ENCODE results near the gene SPAG5.

Gene SPAG5

GRCh38 chr17:28570716-28571360 is 28.0 kb downstream of the SPAG5 start:
- peak; percentile 43 for DNase-seq

- DNase-seq: no peak
Measured at GRCh38 chr17:28569446-28569845, 29.4 kb downstream of the SPAG5 start.

GRCh38 chr17:28567604-28568003 is 31.2 kb downstream of the SPAG5 start:
- no peak for DNase-seq

DNA sequence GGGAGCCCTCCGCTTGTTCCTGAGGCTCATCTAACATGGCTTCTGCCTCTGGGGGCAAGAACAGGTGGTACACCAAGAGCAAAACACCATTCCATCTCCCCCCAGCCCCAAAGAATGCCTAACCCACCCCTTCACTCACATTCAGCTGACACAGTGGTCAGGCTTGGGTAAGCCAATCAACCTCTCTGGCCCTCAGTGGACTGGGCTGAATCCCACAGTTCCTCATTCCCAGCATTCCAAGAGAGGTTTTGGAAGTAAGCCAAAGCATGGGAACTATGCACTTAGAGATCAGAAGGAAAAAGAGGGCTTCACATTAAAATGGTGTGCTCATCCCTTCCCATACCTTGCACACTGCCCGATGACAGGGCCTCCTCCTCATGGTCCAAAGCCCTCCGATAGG is 35.4 kb downstream of the SPAG5 start:
- no peak for DNase-seq

DNA sequence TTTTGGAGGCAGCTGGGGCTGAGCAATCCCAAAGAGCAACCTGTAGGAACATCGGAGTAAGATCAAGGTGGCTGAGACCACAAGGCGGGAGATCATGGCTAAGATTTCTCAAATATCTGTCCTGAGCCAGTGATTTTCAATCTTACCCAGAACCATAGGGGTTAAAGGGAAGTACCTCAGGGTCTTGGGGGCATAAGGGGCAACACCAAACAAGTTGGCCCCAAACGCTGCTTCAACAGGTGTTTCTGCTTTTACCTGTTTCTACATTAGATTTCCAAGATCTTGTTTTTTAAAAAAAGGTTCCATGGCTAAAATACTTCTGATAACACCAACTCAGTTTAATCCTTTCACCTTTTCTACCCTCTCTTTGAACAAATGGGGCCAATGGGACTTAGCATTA is 43.8 kb downstream of the SPAG5 start:
- no peak for DNase-seq

- DNase-seq: no peak
Measured at GRCh38 chr17:28554565-28554964, 44.3 kb downstream of the SPAG5 start.

DNA sequence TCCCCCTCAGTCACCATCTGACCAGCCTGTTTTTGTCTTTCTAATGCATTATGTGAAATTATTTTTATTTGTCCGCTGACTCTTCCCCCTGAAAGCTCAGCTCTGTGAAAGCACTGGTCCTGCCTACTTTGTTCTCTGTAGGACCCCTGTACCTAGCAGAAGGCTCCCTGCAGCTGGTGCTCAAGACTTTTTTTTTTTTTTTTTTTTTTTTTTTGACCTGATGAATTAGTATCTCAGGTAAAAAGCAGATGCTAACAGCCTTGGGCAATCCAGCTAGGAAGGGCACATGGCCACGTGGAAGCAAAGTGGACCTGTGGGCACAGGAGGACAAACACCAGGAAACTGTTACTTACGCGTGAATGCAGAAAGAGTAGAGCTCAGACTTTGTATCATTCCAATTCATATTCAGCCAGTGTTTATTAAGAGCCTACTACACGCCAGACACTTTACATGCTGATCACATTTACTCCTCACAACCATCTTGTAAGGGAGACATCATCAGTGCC is 45.8 kb downstream of the SPAG5 start:
- DNase-seq: no peak

DNA sequence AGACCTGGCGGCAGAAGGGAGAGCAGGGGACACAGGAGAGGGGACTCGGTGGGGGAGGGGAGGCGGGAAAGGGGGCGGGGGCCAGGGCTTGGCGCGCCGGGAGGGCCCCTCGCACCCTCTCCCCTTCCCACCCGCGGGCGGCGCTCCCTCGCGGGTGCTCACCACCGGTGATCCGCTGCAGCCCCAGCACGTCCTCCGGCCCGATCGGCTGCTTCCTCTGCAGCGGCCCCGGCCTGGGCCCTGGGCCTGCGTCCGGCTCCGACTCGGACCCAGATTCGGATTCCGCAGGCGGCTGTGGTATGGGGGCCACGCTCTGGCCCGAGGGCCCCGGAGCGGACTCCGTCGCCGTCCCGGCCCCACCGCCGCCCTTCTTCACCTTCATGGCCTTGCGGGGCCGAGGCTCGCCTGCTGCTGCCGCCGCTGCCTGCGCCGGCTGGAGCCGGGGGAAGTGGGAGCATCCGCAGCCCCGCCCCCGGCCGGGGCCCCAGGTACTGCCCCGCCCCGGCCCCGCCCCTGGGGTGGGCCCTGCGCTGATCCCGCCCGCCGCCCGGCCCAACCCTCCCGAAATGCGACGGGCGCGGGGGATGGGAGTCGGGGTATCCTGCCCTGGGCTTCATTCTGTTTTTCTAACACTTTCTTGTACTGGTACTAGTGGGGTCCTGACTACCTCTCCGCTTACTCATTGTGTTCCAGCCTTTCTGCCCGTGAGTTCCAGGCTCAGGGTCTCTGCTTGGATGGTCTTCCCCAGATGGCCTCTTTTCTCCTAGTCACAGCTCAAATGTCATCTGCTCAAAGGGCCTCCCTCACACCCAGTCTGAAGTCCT is 46.4 kb downstream of the SPAG5 start, which contains the start of gene UNC119:
TSS of gene UNC119 (minus strand) at position 449 of the 824 bp plus-strand sequence. CDS start at position 382, 67 bp downstream.
- peak; percentile 55 for DNase-seq

GRCh38 chr17:28551421-28552175 is 47.2 kb downstream of the SPAG5 start:
- no peak for DNase-seq

GRCh38 chr17:28550858-28551257 is 48.0 kb downstream of the SPAG5 start:
- no peak for DNase-seq

DNA sequence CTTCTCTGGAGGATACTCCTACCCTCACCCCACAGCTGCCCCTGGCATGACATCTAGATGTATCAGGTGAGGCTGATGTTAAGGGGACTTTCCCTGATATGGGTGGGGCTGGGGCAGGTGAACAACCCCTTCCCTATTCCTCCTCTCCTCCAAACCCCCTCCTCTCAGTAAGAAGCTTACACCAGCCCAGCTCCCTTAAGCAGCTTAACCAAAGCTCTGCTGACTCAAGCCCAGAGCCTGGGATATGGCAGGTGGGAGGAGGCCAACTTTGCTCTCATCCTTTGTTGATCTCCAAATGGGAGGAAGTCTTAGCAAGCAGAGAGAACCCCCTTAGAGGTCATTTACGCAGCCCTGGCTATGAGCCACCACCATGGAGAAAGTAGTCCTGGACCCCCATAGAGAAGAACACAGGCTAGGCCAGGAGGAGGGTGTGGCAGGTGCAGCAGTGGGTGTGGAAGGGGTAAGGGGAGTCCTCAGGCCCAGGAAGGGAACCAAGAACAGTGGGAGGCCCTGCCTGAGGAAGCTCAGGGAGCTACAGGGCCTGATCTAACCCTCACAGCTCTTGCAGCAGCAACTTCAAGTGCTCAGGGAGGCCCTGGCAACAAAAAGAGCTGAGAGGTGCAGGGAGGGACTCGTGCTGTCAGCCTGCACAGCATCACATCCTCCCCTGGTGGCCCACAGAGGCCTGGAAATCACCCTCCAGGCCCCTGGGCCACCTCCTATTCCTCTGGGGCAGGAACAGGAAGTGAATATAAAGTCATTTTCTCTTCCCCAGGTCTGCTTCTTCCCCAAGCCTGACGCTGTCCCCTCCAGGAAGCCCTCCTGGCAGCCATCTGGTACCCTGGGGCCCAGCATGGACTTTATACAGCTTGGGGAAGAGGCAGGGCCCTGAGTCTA is 49.3 kb downstream of the SPAG5 start:
- DNase-seq: peak; percentile 31

DNA sequence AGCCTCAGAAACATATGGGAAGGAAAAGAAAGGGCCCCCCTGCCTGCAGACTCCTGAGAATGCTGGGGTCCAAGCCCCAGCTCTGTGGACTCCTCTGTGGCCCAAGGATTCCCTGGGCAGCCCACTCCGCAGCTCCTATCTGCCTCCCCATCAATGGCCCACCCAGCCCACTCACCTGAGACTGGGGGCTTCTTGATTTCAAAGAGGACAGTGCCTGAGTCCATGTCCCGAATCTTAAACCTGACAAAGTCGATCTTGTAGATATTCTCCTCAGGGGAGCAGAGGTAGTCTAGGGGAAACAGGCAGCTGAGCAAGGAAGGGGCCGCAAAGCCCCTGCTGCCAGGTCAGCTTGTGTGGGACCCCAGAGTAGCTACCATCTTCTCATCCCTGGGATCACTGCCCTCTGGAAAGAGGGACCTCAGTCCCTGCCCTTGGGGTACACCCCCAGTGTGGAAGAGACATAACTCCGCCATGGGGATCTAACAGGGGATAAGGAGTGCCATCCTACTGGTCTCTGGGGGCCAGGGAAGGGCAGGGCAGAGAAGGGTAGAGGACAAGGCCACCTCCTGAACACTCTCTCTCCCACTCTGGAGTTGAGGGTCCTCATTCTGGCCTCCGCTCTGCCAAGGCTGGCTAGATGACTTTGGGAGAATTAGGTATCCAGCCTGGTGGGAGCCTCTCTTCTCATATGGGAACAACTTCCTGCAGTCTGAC is 50.3 kb downstream of the SPAG5 start:
- no peak for DNase-seq

DNA sequence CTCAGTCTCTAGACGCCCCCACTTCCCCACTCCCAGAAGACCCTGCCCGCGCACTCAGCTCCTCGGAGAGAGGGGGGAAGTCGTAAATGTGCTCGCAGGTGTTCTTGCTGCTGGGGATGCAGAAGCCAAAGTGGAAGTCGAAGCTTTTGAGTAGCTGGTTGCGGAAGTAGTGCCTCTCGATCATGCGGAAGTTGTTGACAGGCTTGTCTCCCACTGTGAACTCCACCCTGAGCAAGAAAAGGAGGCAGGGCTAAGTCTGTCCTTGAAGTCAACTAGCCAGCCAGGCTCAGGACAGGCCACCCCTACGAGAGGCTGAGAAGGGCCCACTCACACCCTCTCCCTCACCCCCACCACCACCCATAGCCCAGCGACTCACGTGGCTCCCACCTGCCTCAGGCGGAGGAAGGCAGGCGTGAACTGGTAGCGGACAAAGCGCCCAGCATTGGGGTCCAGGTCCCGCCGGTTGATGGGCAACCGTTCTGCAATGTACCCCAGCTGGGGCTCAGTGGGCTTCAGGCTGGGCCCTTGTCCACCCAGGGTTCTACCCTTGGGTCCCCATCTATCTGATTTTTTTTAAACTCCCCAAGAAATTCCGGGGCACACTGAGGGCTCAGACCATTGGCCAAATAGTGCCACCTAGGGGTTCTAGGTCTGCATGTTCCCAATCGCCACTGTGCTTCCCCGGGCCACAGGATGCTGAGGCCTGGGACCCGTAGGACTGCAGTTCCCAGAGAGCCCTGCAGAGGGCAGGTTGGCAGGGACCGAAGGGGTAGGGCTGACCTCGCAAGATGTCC is 51.0 kb downstream of the SPAG5 start:
- DNase-seq: peak; percentile 27

DNA sequence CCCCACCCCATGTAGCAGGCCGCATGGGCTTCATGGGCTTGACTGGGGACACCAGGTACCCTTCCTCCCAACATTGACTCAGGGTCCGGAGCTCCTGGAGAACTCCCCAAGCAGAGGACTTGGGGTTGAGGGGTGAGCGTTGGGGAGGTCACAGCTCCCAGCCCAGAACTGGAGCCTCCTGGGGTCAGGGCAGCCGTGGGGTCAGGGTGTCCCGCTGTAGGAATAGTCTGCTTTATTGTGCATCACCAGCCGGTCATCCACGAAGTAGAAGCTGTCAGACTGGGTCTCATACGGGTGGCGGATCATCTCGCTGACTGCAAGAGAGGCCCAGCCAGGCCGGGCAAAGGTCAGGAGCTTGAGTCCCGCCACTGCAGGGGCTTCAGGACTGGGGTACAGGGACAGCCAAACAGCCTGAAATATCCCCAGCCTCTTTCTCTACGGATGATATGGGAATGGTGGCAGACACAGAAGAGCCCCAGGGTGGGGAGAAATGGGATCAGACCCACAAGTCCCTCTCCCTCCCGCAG is 51.7 kb downstream of the SPAG5 start:
- no peak for DNase-seq

DNA sequence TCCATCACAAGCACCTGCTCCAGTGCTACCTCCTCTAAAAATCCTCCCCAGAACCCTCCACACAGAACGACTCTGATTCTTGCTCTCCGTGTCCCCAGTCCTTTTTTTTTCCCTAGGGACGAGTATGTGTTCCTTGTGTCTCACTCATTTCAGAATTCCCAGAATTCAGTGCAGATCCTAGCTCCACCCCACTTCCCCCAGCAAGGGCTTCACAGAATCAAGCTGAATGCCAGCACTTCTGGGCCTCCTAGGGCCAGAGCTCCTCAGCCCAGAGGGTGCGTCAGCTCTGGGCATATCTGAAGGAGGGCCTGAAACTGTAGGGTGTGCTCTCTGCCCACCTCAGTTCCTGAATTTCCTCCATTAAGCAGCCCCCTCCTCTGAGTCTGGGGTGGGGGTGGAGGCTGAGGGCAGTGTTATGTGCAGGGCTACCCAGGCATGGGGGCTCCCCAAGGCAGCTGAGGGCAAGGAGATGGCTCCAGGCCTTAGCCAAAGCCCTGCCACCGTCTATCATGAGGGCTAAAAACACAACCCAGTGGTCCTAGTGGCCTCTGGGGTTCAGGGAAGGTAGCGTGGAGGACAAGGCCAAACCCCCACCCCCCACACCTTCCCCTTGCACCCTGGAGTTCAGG is 52.9 kb downstream of the SPAG5 start:
- no peak for DNase-seq

DNA sequence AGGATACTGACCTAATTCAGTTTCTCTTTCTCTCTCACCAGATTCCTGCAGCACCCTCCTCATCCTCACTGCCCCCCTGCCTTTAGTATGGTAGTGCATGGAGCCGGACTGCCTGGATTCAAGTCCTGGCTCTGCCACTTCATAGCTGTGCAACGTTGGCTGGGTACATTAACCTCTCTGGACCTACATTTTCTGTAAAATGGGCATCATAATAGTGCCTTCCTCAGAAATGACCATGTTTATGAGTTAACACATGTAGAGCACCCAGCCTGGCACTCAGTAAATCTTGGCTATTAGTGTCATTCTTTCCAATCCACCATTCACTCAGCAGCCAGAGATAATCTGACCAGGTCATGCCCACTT is 53.7 kb downstream of the SPAG5 start:
- DNase-seq: no peak

- DNase-seq: no peak
Measured at GRCh38 chr17:28544402-28545140, 54.3 kb downstream of the SPAG5 start.

- DNase-seq: no peak
Measured at GRCh38 chr17:28541439-28541838, 57.4 kb downstream of the SPAG5 start.

GRCh38 chr17:28540231-28540630 is 58.6 kb downstream of the SPAG5 start:
- no peak for DNase-seq
